HepG2 (cell line): ENCODE measurements around the gene ORC1.

Experiments used
- ADNP ChIP-seq: sonication (generic); formaldehyde crosslinking; IDR thresholded peaks from 2 replicates; pipeline ENCODE4 v1.4.0; 2020; ENCODE audit warnings: missing genetic modification reagents
- CREM ChIP-seq, 2 experiments: sonication (generic) in 1 of 2; formaldehyde crosslinking in 1 of 2; IDR thresholded peaks; 2 replicates each; pipeline versions ENCODE4 v1.4.0 to v1.6.1; 2016 to 2020; ENCODE audit warnings: antibody characterized with exemption in 1 of 2, mild to moderate bottlenecking in 1 of 2, missing genetic modification reagents in 1 of 2
- IRF2 ChIP-seq: IDR thresholded peaks from 2 replicates; pipeline ENCODE4 v1.6.1; 2018; ENCODE audit warnings: missing genetic modification reagents, missing compliant biosample characterization
- MEIS2 ChIP-seq: sonication (generic); formaldehyde crosslinking; IDR thresholded peaks from 2 replicates; pipeline ENCODE4 v1.9.0; 2021; ENCODE audit warnings: mild to moderate bottlenecking, missing genetic modification reagents
- NFYC ChIP-seq: IDR thresholded peaks from 2 replicates; pipeline ENCODE4 v1.6.1; 2016; ENCODE audit warnings: missing genetic modification reagents, missing compliant biosample characterization
- POLR2AphosphoS2 ChIP-seq: IDR thresholded peaks from 2 replicates; pipeline ENCODE4 v1.6.1; 2011; ENCODE audit warnings: low read depth, low read length, improper control_type of control experiment
- POLR2AphosphoS5 ChIP-seq: IDR thresholded peaks from 2 replicates; pipeline ENCODE4 v1.6.1; 2012; ENCODE audit warnings: low read depth, low read length
- ZBTB7A ChIP-seq: sonication (generic); formaldehyde crosslinking; IDR thresholded peaks from 2 replicates; pipeline ENCODE4 v1.8.0; 2022; ENCODE audit warnings: mild to moderate bottlenecking, missing genetic modification reagents
- TF ChIP-seq, protein P1 (sequence below): sonication (generic); formaldehyde crosslinking; IDR thresholded peaks from 2 replicates; pipeline ENCODE4 v1.4.0; 2020; ENCODE audit warnings: low read depth, missing genetic modification reagents
- TF ChIP-seq, protein P2 (sequence below): sonication (generic); formaldehyde crosslinking; IDR thresholded peaks from 2 replicates; pipeline ENCODE4 v1.5.0; 2020; ENCODE audit warnings: mild to moderate bottlenecking, missing genetic modification reagents, moderate library complexity

DNA sequence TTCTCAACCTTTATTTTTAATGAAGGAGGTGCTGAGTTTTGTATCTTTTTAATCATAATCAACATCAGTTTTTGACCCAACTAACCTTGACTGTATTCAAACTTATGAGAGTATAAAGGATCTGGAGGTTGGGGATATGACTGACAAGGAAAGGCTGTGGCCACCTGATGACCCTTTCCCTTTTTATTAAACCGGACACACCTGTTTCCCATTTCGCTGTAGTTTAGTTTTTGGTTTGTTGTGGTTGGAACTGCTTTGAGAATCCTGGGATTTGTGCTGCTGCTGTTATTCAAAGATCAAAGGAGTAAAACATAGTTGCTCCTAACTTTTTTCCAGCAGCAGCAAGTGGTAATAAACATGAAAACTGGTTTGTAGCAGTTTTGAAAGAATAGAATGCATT, 12.6 kb upstream of the ORC1 start:
- TF ChIP-seq POLR2AphosphoS5 (no peak), CREM (IDR thresholded peaks at IDR 0.05) (no peak), CREM (CRISPR knock-in tag; IDR thresholded peaks at IDR 0.05) (no peak), NFYC (CRISPR knock-in tag) (no peak), ZBTB7A (CRISPR knock-in tag) (no peak), IRF2 (CRISPR knock-in tag) (no peak), ADNP (CRISPR knock-in tag) (no peak), POLR2AphosphoS2 (no peak), MEIS2 (CRISPR knock-in tag) (no peak)
- TF ChIP-seq, protein P1, sequence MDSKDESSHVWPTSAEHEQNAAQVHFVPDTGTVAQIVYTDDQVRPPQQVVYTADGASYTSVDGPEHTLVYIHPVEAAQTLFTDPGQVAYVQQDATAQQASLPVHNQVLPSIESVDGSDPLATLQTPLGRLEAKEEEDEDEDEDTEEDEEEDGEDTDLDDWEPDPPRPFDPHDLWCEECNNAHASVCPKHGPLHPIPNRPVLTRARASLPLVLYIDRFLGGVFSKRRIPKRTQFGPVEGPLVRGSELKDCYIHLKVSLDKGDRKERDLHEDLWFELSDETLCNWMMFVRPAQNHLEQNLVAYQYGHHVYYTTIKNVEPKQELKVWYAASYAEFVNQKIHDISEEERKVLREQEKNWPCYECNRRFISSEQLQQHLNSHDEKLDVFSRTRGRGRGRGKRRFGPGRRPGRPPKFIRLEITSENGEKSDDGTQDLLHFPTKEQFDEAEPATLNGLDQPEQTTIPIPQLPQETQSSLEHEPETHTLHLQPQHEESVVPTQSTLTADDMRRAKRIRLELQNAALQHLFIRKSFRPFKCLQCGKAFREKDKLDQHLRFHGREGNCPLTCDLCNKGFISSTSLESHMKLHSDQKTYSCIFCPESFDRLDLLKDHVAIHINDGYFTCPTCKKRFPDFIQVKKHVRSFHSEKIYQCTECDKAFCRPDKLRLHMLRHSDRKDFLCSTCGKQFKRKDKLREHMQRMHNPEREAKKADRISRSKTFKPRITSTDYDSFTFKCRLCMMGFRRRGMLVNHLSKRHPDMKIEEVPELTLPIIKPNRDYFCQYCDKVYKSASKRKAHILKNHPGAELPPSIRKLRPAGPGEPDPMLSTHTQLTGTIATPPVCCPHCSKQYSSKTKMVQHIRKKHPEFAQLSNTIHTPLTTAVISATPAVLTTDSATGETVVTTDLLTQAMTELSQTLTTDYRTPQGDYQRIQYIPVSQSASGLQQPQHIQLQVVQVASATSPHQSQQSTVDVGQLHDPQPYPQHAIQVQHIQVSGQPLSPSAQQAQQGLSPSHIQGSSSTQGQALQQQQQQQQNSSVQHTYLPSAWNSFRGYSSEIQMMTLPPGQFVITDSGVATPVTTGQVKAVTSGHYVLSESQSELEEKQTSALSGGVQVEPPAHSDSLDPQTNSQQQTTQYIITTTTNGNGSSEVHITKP, result no peak
- TF ChIP-seq, protein P2, sequence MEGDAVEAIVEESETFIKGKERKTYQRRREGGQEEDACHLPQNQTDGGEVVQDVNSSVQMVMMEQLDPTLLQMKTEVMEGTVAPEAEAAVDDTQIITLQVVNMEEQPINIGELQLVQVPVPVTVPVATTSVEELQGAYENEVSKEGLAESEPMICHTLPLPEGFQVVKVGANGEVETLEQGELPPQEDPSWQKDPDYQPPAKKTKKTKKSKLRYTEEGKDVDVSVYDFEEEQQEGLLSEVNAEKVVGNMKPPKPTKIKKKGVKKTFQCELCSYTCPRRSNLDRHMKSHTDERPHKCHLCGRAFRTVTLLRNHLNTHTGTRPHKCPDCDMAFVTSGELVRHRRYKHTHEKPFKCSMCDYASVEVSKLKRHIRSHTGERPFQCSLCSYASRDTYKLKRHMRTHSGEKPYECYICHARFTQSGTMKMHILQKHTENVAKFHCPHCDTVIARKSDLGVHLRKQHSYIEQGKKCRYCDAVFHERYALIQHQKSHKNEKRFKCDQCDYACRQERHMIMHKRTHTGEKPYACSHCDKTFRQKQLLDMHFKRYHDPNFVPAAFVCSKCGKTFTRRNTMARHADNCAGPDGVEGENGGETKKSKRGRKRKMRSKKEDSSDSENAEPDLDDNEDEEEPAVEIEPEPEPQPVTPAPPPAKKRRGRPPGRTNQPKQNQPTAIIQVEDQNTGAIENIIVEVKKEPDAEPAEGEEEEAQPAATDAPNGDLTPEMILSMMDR (CRISPR knock-in tag), result no peak
